ENCODE measurements around the gene S100A7A. TPM values are rescaled to one million over a fixed set of nuclear protein-coding genes. Genes with fewer than 3 reads are reported as not detected.

S100A7A gene
- total and polyA plus RNA-seq, 2 of the 13 experiments (the other 11 are each of a cell fraction or from before 2014, with no cell fraction given) = not detected

- TF ChIP-seq PREB (CRISPR knock-in tag; IDR thresholded peaks at IDR 0.05) (no peak), ZNF12 (CRISPR knock-in tag; IDR thresholded peaks at IDR 0.05) (no peak), HOXA5 (CRISPR knock-in tag; IDR thresholded peaks at IDR 0.05) (peak; percentile 90), FOXO4 (CRISPR knock-in tag; conservative IDR thresholded peaks at IDR 0.05) (no peak), BCL3 (CRISPR knock-in tag; IDR thresholded peaks at IDR 0.05) (no peak), REST (IDR thresholded peaks at IDR 0.05; ENCODE audit: borderline replicate concordance in 1 of 2, low read depth in 1 of 2, low read length in 2 of 2) (peak; percentile 93 to 99), CREB1 (IDR thresholded peaks at IDR 0.05) (peak; percentile 98), CREB1 (CRISPR knock-in tag; IDR thresholded peaks at IDR 0.05) (peak; percentile 96), ZZZ3 (CRISPR knock-in tag; IDR thresholded peaks at IDR 0.05; ENCODE audit: borderline replicate concordance) (no peak), HNRNPLL (IDR thresholded peaks at IDR 0.05; ENCODE audit: low read depth, low read length, poor library complexity, severe bottlenecking) (no peak), SP5 (CRISPR knock-in tag; IDR thresholded peaks at IDR 0.05; ENCODE audit: borderline replicate concordance, low read depth) (no peak), ZNF512B (CRISPR knock-in tag; IDR thresholded peaks at IDR 0.05; ENCODE audit: borderline replicate concordance) (no peak), FOXA1 (IDR thresholded peaks at IDR 0.05) (no peak), FOXA1 (CRISPR knock-in tag; IDR thresholded peaks at IDR 0.05) (no peak), CC2D1A (CRISPR knock-in tag; IDR thresholded peaks at IDR 0.05) (no peak), EZH2 (conservative IDR thresholded peaks at IDR 0.05; ENCODE audit: low read depth, low read length) (no peak), DBP (CRISPR knock-in tag; IDR thresholded peaks at IDR 0.05; ENCODE audit: not compliant biosample characterization) (peak; percentile 47), ZFP36L2 (CRISPR knock-in tag; IDR thresholded peaks at IDR 0.05) (peak; percentile 89; the same call in 1 of the 2 replicates), ZNF564 (CRISPR knock-in tag; IDR thresholded peaks at IDR 0.05) (no peak)
Measured at GRCh38 chr1:153422450-153423068, 6.2 kb downstream of the S100A7A start (continued).
